ENCODE results near the gene IFT27.

DNA sequence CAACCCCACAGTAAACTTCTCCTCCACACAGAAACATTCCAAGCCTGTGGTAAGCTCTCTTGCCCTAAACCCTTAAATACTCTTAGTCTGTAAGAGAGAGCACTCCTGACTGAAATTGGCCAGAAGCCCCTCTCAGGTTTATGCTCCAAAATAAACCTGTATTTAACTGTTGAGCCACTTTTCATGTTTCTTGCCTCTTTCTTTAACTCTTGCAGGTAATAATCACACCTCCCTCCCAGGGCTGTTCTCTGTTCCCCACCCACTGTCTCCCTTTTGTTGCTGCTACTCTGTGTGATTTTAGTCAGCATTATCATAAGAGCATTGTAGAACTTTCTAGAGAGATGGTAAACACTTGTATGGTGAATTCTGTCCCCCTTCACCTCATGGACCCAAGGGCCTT lies 2.1 kb upstream of the IFT27 start:
- no peak for TF ChIP-seq EZH2 (IDR thresholded peaks at IDR 0.05; ENCODE audit: low read length, missing control alignments)
- TF ChIP-seq, protein P1, sequence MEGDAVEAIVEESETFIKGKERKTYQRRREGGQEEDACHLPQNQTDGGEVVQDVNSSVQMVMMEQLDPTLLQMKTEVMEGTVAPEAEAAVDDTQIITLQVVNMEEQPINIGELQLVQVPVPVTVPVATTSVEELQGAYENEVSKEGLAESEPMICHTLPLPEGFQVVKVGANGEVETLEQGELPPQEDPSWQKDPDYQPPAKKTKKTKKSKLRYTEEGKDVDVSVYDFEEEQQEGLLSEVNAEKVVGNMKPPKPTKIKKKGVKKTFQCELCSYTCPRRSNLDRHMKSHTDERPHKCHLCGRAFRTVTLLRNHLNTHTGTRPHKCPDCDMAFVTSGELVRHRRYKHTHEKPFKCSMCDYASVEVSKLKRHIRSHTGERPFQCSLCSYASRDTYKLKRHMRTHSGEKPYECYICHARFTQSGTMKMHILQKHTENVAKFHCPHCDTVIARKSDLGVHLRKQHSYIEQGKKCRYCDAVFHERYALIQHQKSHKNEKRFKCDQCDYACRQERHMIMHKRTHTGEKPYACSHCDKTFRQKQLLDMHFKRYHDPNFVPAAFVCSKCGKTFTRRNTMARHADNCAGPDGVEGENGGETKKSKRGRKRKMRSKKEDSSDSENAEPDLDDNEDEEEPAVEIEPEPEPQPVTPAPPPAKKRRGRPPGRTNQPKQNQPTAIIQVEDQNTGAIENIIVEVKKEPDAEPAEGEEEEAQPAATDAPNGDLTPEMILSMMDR (conservative IDR thresholded peaks at IDR 0.05 in 1 of 2, IDR thresholded peaks at IDR 0.05 in 1 of 2; ENCODE audit: low read depth in 1 of 2, low read length in 2 of 2), result no peak
